Measurements from ENCODE around the gene TGFA.

- no peak for TF ChIP-seq ELF4 (IDR thresholded peaks at IDR 0.05)
- TF ChIP-seq SP1 (IDR thresholded peaks at IDR 0.05), result no peak
- no peak for TF ChIP-seq LEF1 (IDR thresholded peaks at IDR 0.05; ENCODE audit: borderline replicate concordance)
- TF ChIP-seq BHLHE40 (IDR thresholded peaks at IDR 0.05; ENCODE audit: borderline replicate concordance), result no peak
- TF ChIP-seq ZNF384 (IDR thresholded peaks at IDR 0.05), result no peak
- TF ChIP-seq TARDBP (IDR thresholded peaks at IDR 0.05), result no peak
- no peak for TF ChIP-seq SUZ12 (IDR thresholded peaks at IDR 0.05)
- no peak for TF ChIP-seq FOXM1 (IDR thresholded peaks at IDR 0.05; ENCODE audit: borderline replicate concordance)
- no peak for TF ChIP-seq CTBP1 (IDR thresholded peaks at IDR 0.05; ENCODE audit: borderline replicate concordance)
- TF ChIP-seq HDGF (IDR thresholded peaks at IDR 0.05; ENCODE audit: borderline replicate concordance), result no peak
Observed at GRCh38 chr2:70475266-70475665, 78.4 kb downstream of the TGFA start.

Data from HEK293T (cell line).